ENCODE measurements around the gene REXO4.

Gene REXO4

GRCh38 chr9:133401588-133401987 is 16.2 kb downstream of the REXO4 start:
- TF ChIP-seq MAX (IDR thresholded peaks at IDR 0.05; ENCODE audit: low read depth, low read length) (no peak), POLR2A (IDR thresholded peaks at IDR 0.05; ENCODE audit: extremely low read depth, insufficient read length) (no peak), MYC (IDR thresholded peaks at IDR 0.05; ENCODE audit: low read depth, low read length) (no peak), CTCF (IDR thresholded peaks at IDR 0.05; ENCODE audit: low read depth, low read length) (no peak)
- no peak overlapping the region for H3K4me3 ChIP-seq (ENCODE audit: low read depth, low read length)
- DNase-seq (ENCODE audit: low read depth): no peak

- no peak overlapping the region for H3K4me3 ChIP-seq (ENCODE audit: low read depth, low read length)
- DNase-seq (ENCODE audit: low read depth): no peak
- TF ChIP-seq MAX (IDR thresholded peaks at IDR 0.05; ENCODE audit: low read depth, low read length) (no peak), POLR2A (IDR thresholded peaks at IDR 0.05; ENCODE audit: extremely low read depth, insufficient read length) (no peak), CTCF (IDR thresholded peaks at IDR 0.05; ENCODE audit: low read depth, low read length) (no peak), MYC (IDR thresholded peaks at IDR 0.05; ENCODE audit: low read depth, low read length) (no peak)
Measured at GRCh38 chr9:133400292-133400691, 17.5 kb downstream of the REXO4 start.

GRCh38 chr9:133397895-133398294 is 19.9 kb downstream of the REXO4 start:
- H3K4me3 ChIP-seq (ENCODE audit: low read depth, low read length): no peak overlapping the region
- no peak for DNase-seq (ENCODE audit: low read depth)
- no peak for TF ChIP-seq MYC (IDR thresholded peaks at IDR 0.05; ENCODE audit: low read depth, low read length)
- no peak for TF ChIP-seq POLR2A (IDR thresholded peaks at IDR 0.05; ENCODE audit: extremely low read depth, insufficient read length)
- TF ChIP-seq MAX (IDR thresholded peaks at IDR 0.05; ENCODE audit: low read depth, low read length): no peak

GRCh38 chr9:133397370-133397769 is 20.4 kb downstream of the REXO4 start:
- TF ChIP-seq MAX (IDR thresholded peaks at IDR 0.05; ENCODE audit: low read depth, low read length) (no peak), CTCF (IDR thresholded peaks at IDR 0.05; ENCODE audit: low read depth, low read length) (no peak), POLR2A (IDR thresholded peaks at IDR 0.05; ENCODE audit: extremely low read depth, insufficient read length) (no peak), MYC (IDR thresholded peaks at IDR 0.05; ENCODE audit: low read depth, low read length) (no peak)
- no peak for DNase-seq (ENCODE audit: low read depth)
- H3K4me3 ChIP-seq (ENCODE audit: low read depth, low read length): no peak overlapping the region

GRCh38 chr9:133396952-133397351 is 20.9 kb downstream of the REXO4 start:
- no peak for TF ChIP-seq POLR2A (IDR thresholded peaks at IDR 0.05; ENCODE audit: extremely low read depth, insufficient read length)
- peak; percentile 50 for TF ChIP-seq CTCF (IDR thresholded peaks at IDR 0.05; ENCODE audit: low read depth, low read length)
- peak; percentile 57 for DNase-seq (ENCODE audit: low read depth)
- no peak overlapping the region for H3K4me3 ChIP-seq (ENCODE audit: low read depth, low read length)

- no peak overlapping the region for H3K4me3 ChIP-seq (ENCODE audit: low read depth, low read length)
- DNase-seq (ENCODE audit: low read depth): no peak
- TF ChIP-seq CTCF (IDR thresholded peaks at IDR 0.05; ENCODE audit: low read depth, low read length): no peak
- no peak for TF ChIP-seq MYC (IDR thresholded peaks at IDR 0.05; ENCODE audit: low read depth, low read length)
- no peak for TF ChIP-seq POLR2A (IDR thresholded peaks at IDR 0.05; ENCODE audit: extremely low read depth, insufficient read length)
- TF ChIP-seq MAX (IDR thresholded peaks at IDR 0.05; ENCODE audit: low read depth, low read length): no peak
Measured at GRCh38 chr9:133394687-133395271, 23.0 kb downstream of the REXO4 start.
